ENCODE measurements around the gene TUBB2A. TPM values are rescaled to one million over a fixed set of nuclear protein-coding genes. Genes with fewer than 3 reads are reported as not detected.
A peak's percentile ranks its signal among the peaks of the same experiment; 100 is the strongest.

TUBB2A gene
- total and polyA plus RNA-seq, 2 donors from 2014 or later: 49.8 to 80.9 TPM

GRCh38 chr6:3151691-3152090 lies 5.7 kb downstream of the TUBB2A start:
- no peak overlapping the region for H3K9ac ChIP-seq (ENCODE audit: low read length in 3 of 3)
- no peak for FAIRE-seq
- intact Hi-C loops (cut with DNase I): no loop called here
- H3K27me3 ChIP-seq (ENCODE audit: control insufficient read depth, insufficient read depth, low read length): no peaks in the 10 kb centered on the region
- no peak overlapping the region for H3K27ac ChIP-seq (ENCODE audit: low read depth in 2 of 2, low read length in 2 of 2)
- no peak overlapping the region for H3K4me3 ChIP-seq (ENCODE audit: low read length in 3 of 3)
- H3K36me3 ChIP-seq (ENCODE audit: control insufficient read depth in 2 of 3, insufficient read depth in 3 of 3, low read length in 3 of 3): peaks cover 0 to 18% (median 6%) of the 10 kb centered on the region in 3 donors
- no peaks in the 10 kb centered on the region for H3K9me3 ChIP-seq (ENCODE audit: control insufficient read depth in 2 of 3, insufficient read depth in 1 of 3, low read length in 3 of 3)
- TF ChIP-seq, protein P1, sequence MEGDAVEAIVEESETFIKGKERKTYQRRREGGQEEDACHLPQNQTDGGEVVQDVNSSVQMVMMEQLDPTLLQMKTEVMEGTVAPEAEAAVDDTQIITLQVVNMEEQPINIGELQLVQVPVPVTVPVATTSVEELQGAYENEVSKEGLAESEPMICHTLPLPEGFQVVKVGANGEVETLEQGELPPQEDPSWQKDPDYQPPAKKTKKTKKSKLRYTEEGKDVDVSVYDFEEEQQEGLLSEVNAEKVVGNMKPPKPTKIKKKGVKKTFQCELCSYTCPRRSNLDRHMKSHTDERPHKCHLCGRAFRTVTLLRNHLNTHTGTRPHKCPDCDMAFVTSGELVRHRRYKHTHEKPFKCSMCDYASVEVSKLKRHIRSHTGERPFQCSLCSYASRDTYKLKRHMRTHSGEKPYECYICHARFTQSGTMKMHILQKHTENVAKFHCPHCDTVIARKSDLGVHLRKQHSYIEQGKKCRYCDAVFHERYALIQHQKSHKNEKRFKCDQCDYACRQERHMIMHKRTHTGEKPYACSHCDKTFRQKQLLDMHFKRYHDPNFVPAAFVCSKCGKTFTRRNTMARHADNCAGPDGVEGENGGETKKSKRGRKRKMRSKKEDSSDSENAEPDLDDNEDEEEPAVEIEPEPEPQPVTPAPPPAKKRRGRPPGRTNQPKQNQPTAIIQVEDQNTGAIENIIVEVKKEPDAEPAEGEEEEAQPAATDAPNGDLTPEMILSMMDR (IDR thresholded peaks at IDR 0.05; ENCODE audit: borderline replicate concordance, extremely low read depth, insufficient read depth): no peak
- peaks cover 0 to 2% (median 0%) of the 10 kb centered on the region in 3 donors for H3K4me1 ChIP-seq (ENCODE audit: control insufficient read depth in 2 of 3, insufficient read depth in 2 of 3, low read depth in 1 of 3, low read length in 3 of 3)
- peak in 1 of 5 donors; percentile 43 for DNase-seq

- Histone ChIP-seq H3K9me3 (ENCODE audit: control insufficient read depth in 2 of 3, insufficient read depth in 1 of 3, low read length in 3 of 3) (no peaks in the 10 kb centered on the region), H3K9ac (ENCODE audit: low read length in 3 of 3) (no peak overlapping the region), H3K36me3 (ENCODE audit: control insufficient read depth in 2 of 3, insufficient read depth in 3 of 3, low read length in 3 of 3) (peaks cover 0 to 20% (median 10%) of the 10 kb centered on the region in 3 donors), H3K4me3 (ENCODE audit: low read length in 3 of 3) (no peak overlapping the region), H3K27me3 (ENCODE audit: control insufficient read depth, insufficient read depth, low read length) (no peaks in the 10 kb centered on the region), H3K4me1 (ENCODE audit: control insufficient read depth in 2 of 3, insufficient read depth in 2 of 3, low read depth in 1 of 3, low read length in 3 of 3) (no peaks in the 10 kb centered on the region), H3K27ac (ENCODE audit: low read depth in 2 of 2, low read length in 2 of 2) (no peak overlapping the region)
- FAIRE-seq (no peak), DNase-seq (no peak)
- TF ChIP-seq, protein P1 (IDR thresholded peaks at IDR 0.05; ENCODE audit: borderline replicate concordance, extremely low read depth, insufficient read depth): no peak
- intact Hi-C loops (cut with DNase I): no loop called here
These were observed 9.2 kb downstream of the TUBB2A start for GRCh38 chr6:3147914-3148757.

DNA sequence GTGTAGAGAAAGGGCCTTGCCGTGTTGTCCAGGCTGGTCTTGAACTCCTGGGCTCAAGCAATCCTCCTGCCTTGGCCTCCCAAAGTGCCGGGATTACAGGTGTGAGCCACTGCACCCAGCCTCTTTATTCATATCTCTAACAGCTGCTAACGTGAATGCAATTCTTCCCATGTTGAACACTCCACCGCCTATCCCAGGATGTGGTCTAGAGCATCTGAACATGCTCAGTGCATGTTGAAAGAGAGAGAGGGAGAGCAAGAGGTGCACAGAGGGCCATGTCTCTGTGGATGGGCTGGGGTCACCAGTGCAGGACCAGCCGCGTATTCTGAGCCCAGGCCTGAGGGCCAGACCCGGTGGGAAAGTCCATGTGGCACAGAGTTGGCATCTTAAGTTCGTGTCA lies 12.8 kb downstream of the TUBB2A start:
- Histone ChIP-seq H3K36me3 (ENCODE audit: control insufficient read depth in 2 of 3, insufficient read depth in 3 of 3, low read length in 3 of 3) (peaks cover 0 to 29% (median 9%) of the 10 kb centered on the region in 3 donors), H3K4me3 (ENCODE audit: low read length in 3 of 3) (no peak overlapping the region), H3K4me1 (ENCODE audit: control insufficient read depth in 2 of 3, insufficient read depth in 2 of 3, low read depth in 1 of 3, low read length in 3 of 3) (peaks cover 0 to 5% (median 3%) of the 10 kb centered on the region in 3 donors), H3K27ac (ENCODE audit: low read depth in 2 of 2, low read length in 2 of 2) (no peak overlapping the region), H3K9me3 (ENCODE audit: control insufficient read depth in 2 of 3, insufficient read depth in 1 of 3, low read length in 3 of 3) (no peaks in the 10 kb centered on the region), H3K27me3 (ENCODE audit: control insufficient read depth, insufficient read depth, low read length) (no peaks in the 10 kb centered on the region), H3K9ac (ENCODE audit: low read length in 3 of 3) (no peak overlapping the region)
- TF ChIP-seq, protein P1 (IDR thresholded peaks at IDR 0.05; ENCODE audit: borderline replicate concordance, extremely low read depth, insufficient read depth): no peak
- intact Hi-C loops (cut with DNase I): no loop called here
- DNase-seq (no peak), FAIRE-seq (no peak)

Data from kidney (tissue), 14 donors.